Loucy (cell line): ENCODE data around the gene RHBG.

Experiments used
- H2AFZ ChIP-seq: fragments of 200-600 bp; sonication (generic); 2 replicates; pipeline ENCODE4 v1.6.0; 2016; ENCODE audit warnings: antibody characterized with exemption, mild to moderate bottlenecking, low read length, moderate library complexity
- H3F3A ChIP-seq: fragments of 200-600 bp; 2 replicates; pipeline ENCODE4 v1.6.0; 2016; ENCODE audit warnings: antibody characterized with exemption, low read depth, mild to moderate bottlenecking
- H3K27me3 ChIP-seq: fragments of 200-600 bp; sonication (generic); 2 replicates; pipeline ENCODE4 v1.6.1; 2014; ENCODE audit warnings: low read length, mild to moderate bottlenecking; ENCODE audit not compliant: insufficient read depth, poor library complexity, severe bottlenecking
- H3K36me3 ChIP-seq: fragments of 200-600 bp; sonication (generic); 2 replicates; pipeline ENCODE4 v1.6.1; 2016; ENCODE audit warnings: low read length; ENCODE audit not compliant: insufficient read depth
- H3K4me1 ChIP-seq: fragments of 200-600 bp; sonication (generic); 2 replicates; pipeline ENCODE4 v1.5.1; 2014; ENCODE audit warnings: low read length, mild to moderate bottlenecking; ENCODE audit not compliant: insufficient read depth, poor library complexity, severe bottlenecking
- H3K4me2 ChIP-seq: fragments of 200-600 bp; sonication (generic); 2 replicates; pipeline ENCODE4 v1.6.0; 2014; ENCODE audit warnings: antibody characterized with exemption, low read length, low read depth, mild to moderate bottlenecking; ENCODE audit not compliant: poor library complexity, severe bottlenecking
- H3K4me3 ChIP-seq: fragments of 200-600 bp; sonication (generic); 2 replicates; pipeline ENCODE4 v1.5.1; 2014; ENCODE audit warnings: low read length, mild to moderate bottlenecking, mixed read lengths; ENCODE audit not compliant: poor library complexity, severe bottlenecking
- H3K79me2 ChIP-seq: fragments of 200-600 bp; sonication (generic); 2 replicates; pipeline ENCODE4 v1.6.1; 2014; ENCODE audit warnings: low read length; ENCODE audit not compliant: insufficient read depth
- H3K9ac ChIP-seq: fragments of 200-600 bp; sonication (generic); 2 replicates; pipeline ENCODE4 v1.6.0; 2014; ENCODE audit warnings: mild to moderate bottlenecking, low read depth, low read length, moderate library complexity; ENCODE audit not compliant: poor library complexity, severe bottlenecking
- H3K9me2 ChIP-seq: fragments of 200-600 bp; sonication (generic); replicated peaks from 2 replicates; pipeline ENCODE4 v1.6.1; 2016; ENCODE audit warnings: low read depth, low read length, mixed read lengths
- H3K9me3 ChIP-seq: fragments of 200-600 bp; sonication (generic); 2 replicates; pipeline ENCODE4 v1.6.1; 2014; ENCODE audit warnings: mild to moderate bottlenecking, antibody characterized with exemption, low read length, low read depth; ENCODE audit not compliant: insufficient read depth
- H4K20me1 ChIP-seq: fragments of 200-600 bp; sonication (generic); 2 replicates; pipeline ENCODE4 v1.6.0; 2014; ENCODE audit warnings: antibody characterized with exemption, low read length, mild to moderate bottlenecking; ENCODE audit not compliant: insufficient read depth, poor library complexity, severe bottlenecking
- CTCF ChIP-seq: fragments of 200-600 bp; sonication (generic); conservative IDR thresholded peaks from 2 replicates; pipeline ENCODE4 v1.5.1; 2014; ENCODE audit warnings: mild to moderate bottlenecking, antibody characterized with exemption, low read length
- EZH2phosphoT487 ChIP-seq: fragments of 200-600 bp; IDR thresholded peaks from 2 replicates; pipeline ENCODE4 v1.6.1; 2018; ENCODE audit warnings: antibody characterized with exemption, mild to moderate bottlenecking, moderate library complexity, borderline replicate concordance

The RHBG gene

GRCh38 chr1:156407760-156408159 is 38.7 kb downstream of the RHBG start:
- Histone ChIP-seq H4K20me1 (no peaks in the 10 kb centered on the region), H3K36me3 (no peaks in the 10 kb centered on the region), H3K4me2 (no peak overlapping the region), H3K79me2 (no peaks in the 10 kb centered on the region), H3K9me2 (no peaks in the 10 kb centered on the region), H3K9me3 (no peaks in the 10 kb centered on the region), H3F3A (no peaks in the 10 kb centered on the region), H3K27me3 (no peaks in the 10 kb centered on the region), H2AFZ (no peak overlapping the region), H3K9ac (no peak overlapping the region), H3K4me1 (no peaks in the 10 kb centered on the region), H3K4me3 (no peak overlapping the region)
- no peak for TF ChIP-seq CTCF

DNA sequence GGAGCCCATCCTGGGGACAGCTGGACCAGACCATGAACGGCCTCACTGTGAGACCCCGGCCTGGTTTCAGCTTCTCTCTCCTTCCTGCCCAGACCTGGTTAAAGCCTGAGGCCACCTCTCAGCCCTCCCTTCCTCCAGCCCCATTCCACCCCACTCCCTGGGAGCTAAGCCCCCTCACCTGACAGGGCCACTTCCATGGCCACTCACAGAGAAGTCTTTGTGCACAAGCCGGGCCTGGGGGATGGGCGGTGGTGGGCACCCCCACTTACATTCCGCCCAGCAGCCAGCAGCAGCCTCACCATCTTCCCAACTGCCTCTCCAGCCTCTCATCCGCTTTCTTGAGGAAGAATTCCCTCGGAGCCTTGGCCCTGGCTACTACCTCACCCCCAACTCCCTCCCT is 40.4 kb downstream of the RHBG start:
- H2AFZ ChIP-seq: no peak overlapping the region
- no peak overlapping the region for H3K4me2 ChIP-seq
- no peak for TF ChIP-seq EZH2phosphoT487
- no peak for TF ChIP-seq CTCF
- no peaks in the 10 kb centered on the region for H4K20me1 ChIP-seq
- H3K9ac ChIP-seq: no peak overlapping the region
- no peaks in the 10 kb centered on the region for H3K79me2 ChIP-seq
- H3K4me3 ChIP-seq: no peak overlapping the region
- no peaks in the 10 kb centered on the region for H3F3A ChIP-seq
- no peaks in the 10 kb centered on the region for H3K36me3 ChIP-seq
- H3K9me2 ChIP-seq: no peaks in the 10 kb centered on the region
- no peaks in the 10 kb centered on the region for H3K9me3 ChIP-seq
- H3K4me1 ChIP-seq: no peaks in the 10 kb centered on the region
- H3K27me3 ChIP-seq: no peaks in the 10 kb centered on the region

DNA sequence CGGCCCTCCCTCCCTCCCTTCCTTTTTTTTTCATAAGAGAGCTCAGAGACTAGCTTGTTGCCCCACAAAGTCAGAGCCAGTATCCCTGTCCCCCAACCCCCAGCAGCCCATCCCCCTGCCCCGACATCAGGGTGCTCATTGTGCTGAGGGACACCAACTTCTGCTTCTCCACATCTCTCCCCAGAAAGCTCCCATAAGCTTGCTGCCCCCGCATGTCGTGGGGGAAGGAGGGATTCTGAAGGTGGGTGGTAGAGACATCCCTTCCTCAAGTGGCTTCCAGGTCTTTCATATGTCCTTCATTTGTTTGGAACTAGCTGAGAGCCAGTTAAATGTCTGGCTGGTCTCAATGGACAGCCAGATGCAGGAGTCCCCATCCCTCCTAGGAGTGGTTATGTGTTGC is 41.2 kb downstream of the RHBG start:
- Histone ChIP-seq H3K4me2 (no peak overlapping the region), H3K9me3 (no peaks in the 10 kb centered on the region), H4K20me1 (no peaks in the 10 kb centered on the region), H3K9me2 (no peaks in the 10 kb centered on the region), H3K9ac (no peak overlapping the region), H3K4me3 (no peak overlapping the region), H3F3A (no peaks in the 10 kb centered on the region), H3K27me3 (no peaks in the 10 kb centered on the region), H3K79me2 (no peaks in the 10 kb centered on the region), H3K4me1 (no peaks in the 10 kb centered on the region), H2AFZ (no peak overlapping the region), H3K36me3 (no peaks in the 10 kb centered on the region)
- no peak for TF ChIP-seq CTCF
- TF ChIP-seq EZH2phosphoT487: no peak
